BJ (cell line): ENCODE measurements around the gene IFNL4. TPM values are rescaled to one million over a fixed set of nuclear protein-coding genes. Genes with fewer than 3 reads are reported as not detected.

Experiments
- CTCF ChIA-PET: fragments of 350-600 bp; formaldehyde crosslinking; extraction: SDS; loops from one replicate; lab custom pipeline; 2021; ENCODE audit warnings: antibody characterized with exemption, inconsistent platforms; lab: Yijun Ruan, JAX
- POLR2A ChIA-PET: fragments of 300-600 bp; sonication (Branson Sonifier 250); formaldehyde crosslinking; extraction: SDS; loops from one replicate; lab custom pipeline; 2021; ENCODE audit warnings: antibody characterized with exemption; lab: Charles Lee
- DNase-seq: peaks from one replicate; pipeline ENCODE4 v3.0.0-alpha.2; 2011; ENCODE audit warnings: low read depth
- H3K27me3 ChIP-seq: 2 replicates; pipeline ENCODE4 v1.6.0; 2011; ENCODE audit warnings: low read length; ENCODE audit not compliant: control insufficient read depth, insufficient read depth
- H3K36me3 ChIP-seq: 2 replicates; pipeline ENCODE4 v1.5.1; 2011; ENCODE audit warnings: low read length; ENCODE audit not compliant: control insufficient read depth, insufficient read depth
- H3K4me3 ChIP-seq: 2 replicates; pipeline ENCODE4 v1.5.1; 2011; ENCODE audit warnings: low read depth, mild to moderate bottlenecking, control low read depth, low read length
- CTCF ChIP-seq: IDR thresholded peaks from 2 replicates; pipeline ENCODE4 v1.5.1; 2011; ENCODE audit warnings: low read depth, mild to moderate bottlenecking, control low read depth, inconsistent platforms, low read length, moderate library complexity; ENCODE audit not compliant: insufficient read depth
- polyA plus RNA-seq: library from polyadenylated mRNA; depleted of rRNA; stranded (reverse); fragments of >200 nt; gene quantifications from 2 replicates; pipeline ENCODE4 v1.2.3, GENCODE V29; 2011

IFNL4 gene
- polyA plus RNA-seq, 1 experiment = not detected

- peak; percentile 22; the same call in 1 of the 2 replicates for TF ChIP-seq CTCF
- no peak for DNase-seq
- Histone ChIP-seq H3K4me3 (no peak overlapping the region), H3K27me3 (0 out of 2 replicates have a peak, but pooled peaks cover 3% of the 10 kb centered on the region), H3K36me3 (no peaks in the 10 kb centered on the region)
- ChIA-PET POLR2A (no interaction called here), CTCF (no interaction called here)
These were observed 36.3 kb downstream of the IFNL4 start for GRCh38 chr19:39212375-39212742.

GRCh38 chr19:39211731-39212374 lies 36.8 kb downstream of the IFNL4 start:
- POLR2A ChIA-PET = no interaction called here
- TF ChIP-seq CTCF = no peak
- CTCF ChIA-PET = no interaction called here
- DNase-seq = no peak
- Histone ChIP-seq H3K27me3 (peaks cover 3% of the 10 kb centered on the region; the same call in 1 of the 2 replicates), H3K36me3 (no peaks in the 10 kb centered on the region), H3K4me3 (no peak overlapping the region)

GRCh38 chr19:39209196-39209595 lies 39.5 kb downstream of the IFNL4 start:
- Histone ChIP-seq H3K27me3 (peaks cover 3% of the 10 kb centered on the region), H3K36me3 (no peaks in the 10 kb centered on the region), H3K4me3 (no peak overlapping the region)
- ChIA-PET CTCF (no interaction called here), POLR2A (no interaction called here)
- no peak for TF ChIP-seq CTCF
- DNase-seq = no peak

- CTCF ChIA-PET = no interaction called here
- no peak for TF ChIP-seq CTCF
- DNase-seq = no peak
- Histone ChIP-seq H3K27me3 (peaks cover 5% of the 10 kb centered on the region), H3K36me3 (no peaks in the 10 kb centered on the region), H3K4me3 (no peak overlapping the region)
- POLR2A ChIA-PET = no interaction called here
These were observed 40.4 kb downstream of the IFNL4 start for GRCh38 chr19:39208175-39208795.

GRCh38 chr19:39207293-39207836 lies 41.3 kb downstream of the IFNL4 start:
- DNase-seq = no peak
- Histone ChIP-seq H3K4me3 (no peak overlapping the region), H3K36me3 (no peaks in the 10 kb centered on the region), H3K27me3 (peaks cover 10% of the 10 kb centered on the region)
- TF ChIP-seq CTCF = no peak
- POLR2A ChIA-PET = no interaction called here
- CTCF ChIA-PET = interaction anchor here (0.8 kb wide), 1 partner anchor 11 kb away, joined by 3 read pairs; the partner anchor contains the start of gene NCCRP1
